ENCODE measurements around the gene UBA1.

DNA sequence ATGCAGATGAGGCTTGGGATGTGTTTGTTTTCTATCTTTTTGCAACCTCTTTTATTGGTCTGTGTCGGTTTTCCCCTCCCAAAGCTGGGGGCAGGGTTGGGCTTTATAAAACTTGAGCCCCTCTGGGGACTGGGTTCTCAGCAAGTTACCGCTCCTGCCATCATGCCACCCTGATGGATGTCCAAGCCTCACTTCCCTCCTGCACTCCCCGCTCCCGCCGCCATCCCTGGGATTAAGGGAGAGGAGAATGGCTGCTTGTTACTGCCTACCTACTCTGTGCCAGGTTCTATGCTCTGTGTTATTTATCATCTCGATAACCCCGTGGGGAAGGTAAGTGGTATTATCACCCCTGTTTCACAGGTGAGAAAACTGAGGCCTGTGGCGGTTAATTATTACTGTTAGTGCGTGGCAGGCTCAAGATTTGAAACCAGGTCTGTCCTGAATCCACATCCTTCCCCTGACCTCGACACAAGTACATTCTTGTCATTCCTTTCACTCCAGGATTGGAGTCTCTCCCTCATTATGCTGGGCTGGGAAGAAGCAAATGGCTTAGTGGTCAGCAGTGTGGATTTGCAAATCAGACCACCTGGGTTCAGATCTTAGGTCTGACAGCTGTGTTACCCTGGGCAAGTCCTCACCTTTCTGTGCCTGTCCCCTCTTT lies 4.5 kb downstream of the UBA1 start:
- TF ChIP-seq ZNF274 (IDR thresholded peaks at IDR 0.05; ENCODE audit: low read depth, low read length) (no peak), YY1 (IDR thresholded peaks at IDR 0.05; ENCODE audit: insufficient read depth, insufficient read length) (no peak), SUZ12 (IDR thresholded peaks at IDR 0.05; ENCODE audit: extremely low read depth, insufficient read depth, insufficient read length) (no peak)

All from NT2/D1 (cell line).